Measurements from ENCODE around the gene MAGI2.

Gene MAGI2

GRCh38 chr7:78718212-78718611, 735.3 kb downstream of the MAGI2 start:
- no peak for DNase-seq (ENCODE audit: low spot score)

- DNase-seq (ENCODE audit: low spot score) = no peak
These were observed 736.6 kb downstream of the MAGI2 start for GRCh38 chr7:78716876-78717275.

- DNase-seq (ENCODE audit: low spot score) = peak; percentile 21
These were observed 739.1 kb downstream of the MAGI2 start for GRCh38 chr7:78714356-78714755.

- peak; percentile 33 for DNase-seq (ENCODE audit: low spot score)
These were observed 741.4 kb downstream of the MAGI2 start for GRCh38 chr7:78712111-78712510.

- DNase-seq (ENCODE audit: low spot score) = no peak
These were observed 743.8 kb downstream of the MAGI2 start for GRCh38 chr7:78709658-78710057.

GRCh38 chr7:78704504-78704903, 749.0 kb downstream of the MAGI2 start:
- DNase-seq (ENCODE audit: low spot score) = no peak

GRCh38 chr7:78703391-78703790, 750.1 kb downstream of the MAGI2 start:
- DNase-seq (ENCODE audit: low spot score) = no peak

GRCh38 chr7:78702770-78703169, 750.7 kb downstream of the MAGI2 start:
- DNase-seq (ENCODE audit: low spot score) = no peak

- DNase-seq (ENCODE audit: low spot score) = no peak
These were observed 757.6 kb downstream of the MAGI2 start for GRCh38 chr7:78695826-78696225.

GRCh38 chr7:78691584-78691983, 761.9 kb downstream of the MAGI2 start:
- DNase-seq (ENCODE audit: low spot score) = no peak

GRCh38 chr7:78690174-78690573, 763.3 kb downstream of the MAGI2 start:
- DNase-seq (ENCODE audit: low spot score) = no peak

- DNase-seq (ENCODE audit: low spot score) = no peak
These were observed 765.1 kb downstream of the MAGI2 start for GRCh38 chr7:78688376-78688775.

GRCh38 chr7:78686189-78686588, 767.3 kb downstream of the MAGI2 start:
- DNase-seq (ENCODE audit: low spot score) = no peak

- DNase-seq (ENCODE audit: low spot score) = no peak
These were observed 769.3 kb downstream of the MAGI2 start for GRCh38 chr7:78684201-78684600.

- no peak for DNase-seq (ENCODE audit: low spot score)
These were observed 769.9 kb downstream of the MAGI2 start for GRCh38 chr7:78683566-78683965.

- DNase-seq (ENCODE audit: low spot score) = peak; percentile 32
These were observed 774.2 kb downstream of the MAGI2 start for GRCh38 chr7:78679112-78679876.

- no peak for DNase-seq (ENCODE audit: low spot score)
These were observed 776.1 kb downstream of the MAGI2 start for GRCh38 chr7:78677391-78677790.

- DNase-seq (ENCODE audit: low spot score) = no peak
These were observed 778.0 kb downstream of the MAGI2 start for GRCh38 chr7:78675511-78675910.

- DNase-seq (ENCODE audit: low spot score) = no peak
These were observed 780.2 kb downstream of the MAGI2 start for GRCh38 chr7:78673272-78673671.

GRCh38 chr7:78662939-78663338, 790.5 kb downstream of the MAGI2 start:
- no peak for DNase-seq (ENCODE audit: low spot score)

- DNase-seq (ENCODE audit: low spot score) = no peak
These were observed 803.5 kb downstream of the MAGI2 start for GRCh38 chr7:78649976-78650375.

GRCh38 chr7:78649236-78649635, 804.2 kb downstream of the MAGI2 start:
- no peak for DNase-seq (ENCODE audit: low spot score)

GRCh38 chr7:78642751-78643150, 810.7 kb downstream of the MAGI2 start:
- DNase-seq (ENCODE audit: low spot score) = no peak

- no peak for DNase-seq (ENCODE audit: low spot score)
These were observed 815.1 kb downstream of the MAGI2 start for GRCh38 chr7:78638364-78638763.
